ENCODE measurements around the gene TRIP10. TPM values are rescaled to one million over a fixed set of nuclear protein-coding genes. Genes with fewer than 3 reads are reported as not detected.

TRIP10 gene
- total and polyA plus RNA-seq, 2 of the 8 experiments (the other 6 are each of a cell fraction or from before 2014, with no cell fraction given): 27.8 to 69.5 TPM

GRCh38 chr19:6713773-6714692 lies 25.4 kb upstream of the TRIP10 start:
- Histone ChIP-seq H3K23ac (ENCODE audit: insufficient read length) (no peak overlapping the region), H2AFZ (ENCODE audit: low read length) (no peak overlapping the region), H3K23me2 (ENCODE audit: low read depth, low read length) (peaks cover 14% of the 10 kb centered on the region), H2BK5ac (ENCODE audit: low read depth, low read length) (no peak overlapping the region), H3K56ac (replicated peaks; ENCODE audit: insufficient read length, low read depth, low read length) (no peak overlapping the region), H4K91ac (replicated peaks; ENCODE audit: insufficient read length, low read length) (no peak overlapping the region), H4K8ac (ENCODE audit: extremely low read depth, insufficient read depth, low read length) (no peak overlapping the region), H3K4me3 (ENCODE audit: extremely low read depth in 1 of 4, insufficient read depth in 2 of 4, low read depth in 3 of 4, low read length in 4 of 4) (no peak overlapping the region), H3K27ac (ENCODE audit: low read depth, low read length) (no peak overlapping the region), H2AK5ac (ENCODE audit: low read depth, low read length) (no peak overlapping the region), H3K4ac (replicated peaks; ENCODE audit: insufficient read length, low read depth, low read length) (peak overlapping the region; percentile 51), H4K5ac (ENCODE audit: insufficient read length, low read depth, low read length) (no peak overlapping the region), H4K20me1 (replicated peaks in 1 of 2; ENCODE audit: control insufficient read depth in 1 of 2, insufficient read depth in 2 of 2, low read length in 2 of 2) (peaks cover 0 to 6% of the 10 kb centered on the region in 2 experiments), H2BK20ac (ENCODE audit: low read length) (no peak overlapping the region), H3K9ac (replicated peaks in 1 of 4; ENCODE audit: extremely low read depth in 1 of 4, low read depth in 3 of 4, low read length in 3 of 4) (no peak overlapping the region), H3K27me3 (replicated peaks in 1 of 4; ENCODE audit: control insufficient read depth in 3 of 4, extremely low read depth in 1 of 4, insufficient read depth in 3 of 4, low read length in 3 of 4) (peaks cover 0 to 21% (median 18%) of the 10 kb centered on the region in 4 experiments; a peak in 6 of 7 replicates), H3K9me3 (ENCODE audit: insufficient read depth in 2 of 2, low read depth in 1 of 2, low read length in 1 of 2) (no peaks in the 10 kb centered on the region), H2BK120ac (replicated peaks; ENCODE audit: low read depth, low read length) (no peak overlapping the region), H3K79me1 (ENCODE audit: low read depth, low read length) (no peaks in the 10 kb centered on the region), H3K14ac (ENCODE audit: insufficient read length) (no peak overlapping the region), H2BK15ac (ENCODE audit: low read length) (no peak overlapping the region), H3K36me3 (ENCODE audit: control insufficient read depth in 2 of 4, insufficient read depth in 4 of 4, low read length in 3 of 4) (no peaks in the 10 kb centered on the region; a peak in 1 of 8 replicates), H3K18ac (ENCODE audit: extremely low read depth, low read length) (no peak overlapping the region), H2BK12ac (ENCODE audit: low read depth, low read length) (0 out of 2 replicates have a peak overlapping the region, but pooled peaks have one; percentile 27), H3K4me1 (replicated peaks in 1 of 4; ENCODE audit: control insufficient read depth in 3 of 4, insufficient read depth in 4 of 4, low read length in 3 of 4) (peaks cover 0 to 17% (median 6%) of the 10 kb centered on the region in 4 experiments; a peak in 6 of 7 replicates), H3K4me2 (ENCODE audit: insufficient read depth in 1 of 2, low read depth in 2 of 2, low read length in 2 of 2) (no peak overlapping the region), H3K79me2 (ENCODE audit: control insufficient read depth in 1 of 2, insufficient read depth in 2 of 2, low read length in 2 of 2) (no peaks in the 10 kb centered on the region; a peak in 1 of 4 replicates)
- CTCF ChIA-PET (ENCODE audit: partially characterized antibody): interaction anchor here (1.8 kb wide), 1 partner anchor 150 kb away, joined by 4 read pairs; no protein-coding TSS in a partner anchor
- no peak for DNase-seq (ENCODE audit: low read depth in 1 of 2, low spot score in 2 of 2)
- no peak for FAIRE-seq
- 86% methylated on average over 20 of the region's 24 CpGs; no CpG with 5 or more reads in 1 of the 2 experiments for WGBS, 2 experiments (ENCODE audit: extremely low coverage in 1 of 2, insufficient coverage in 1 of 2, insufficient read length in 1 of 2, insufficient replicate concordance in 2 of 2, low coverage in 1 of 2, low lambda C conversion rate in 2 of 2, missing lambda C conversion rate in 1 of 2)
- POLR2A ChIA-PET (ENCODE audit: partially characterized antibody): interaction anchor here (0.6 kb wide), 1 partner anchor 22 kb away, joined by 3 read pairs; no protein-coding TSS in a partner anchor
- TF ChIP-seq RAD21 (IDR thresholded peaks at IDR 0.05 in 1 of 2, conservative IDR thresholded peaks at IDR 0.05 in 1 of 2; ENCODE audit: low read depth in 2 of 2, low read length in 2 of 2) (no peak), KDM4A (IDR thresholded peaks at IDR 0.05; ENCODE audit: low read depth, low read length, severe bottlenecking) (no peak), FOSL1 (IDR thresholded peaks at IDR 0.05; ENCODE audit: insufficient read depth, low read depth, low read length) (no peak), CTBP2 (IDR thresholded peaks at IDR 0.05; ENCODE audit: borderline replicate concordance, insufficient read depth, insufficient read length, low read length) (no peak), SIX5 (IDR thresholded peaks at IDR 0.05; ENCODE audit: low read depth, low read length) (no peak), EP300 (IDR thresholded peaks at IDR 0.05; ENCODE audit: borderline replicate concordance in 1 of 2, low read depth in 2 of 2, low read length in 2 of 2) (no peak), BACH1 (IDR thresholded peaks at IDR 0.05; ENCODE audit: low read length) (no peak), YY1 (IDR thresholded peaks at IDR 0.05; ENCODE audit: low read depth, low read length) (no peak), RFX5 (IDR thresholded peaks at IDR 0.05; ENCODE audit: borderline replicate concordance, low read depth, low read length) (no peak), HDAC2 (IDR thresholded peaks at IDR 0.05; ENCODE audit: borderline replicate concordance in 1 of 2, low read depth in 2 of 2, low read length in 2 of 2) (no peak)
